IPS-18c (cell line): ENCODE measurements around the gene WDR33.
"Not testable (repeated sequence)": the region's sequence is repeated elsewhere in the genome, so short reads cannot be mapped to it uniquely, and the experiment has no call there.

ENCODE experiments used
- H3K4me3 ChIP-seq: 2 replicates; pipeline ENCODE4 v1.7.0; 2013; ENCODE audit warnings: low read depth, mild to moderate bottlenecking, low read length, moderate library complexity; ENCODE audit not compliant: insufficient read depth
- H3K9me3 ChIP-seq: one replicate; pipeline ENCODE4 v1.6.1; 2013; ENCODE audit warnings: mild to moderate bottlenecking, low read length, moderate library complexity; ENCODE audit not compliant: control insufficient read depth, insufficient read depth

The WDR33 gene

DNA sequence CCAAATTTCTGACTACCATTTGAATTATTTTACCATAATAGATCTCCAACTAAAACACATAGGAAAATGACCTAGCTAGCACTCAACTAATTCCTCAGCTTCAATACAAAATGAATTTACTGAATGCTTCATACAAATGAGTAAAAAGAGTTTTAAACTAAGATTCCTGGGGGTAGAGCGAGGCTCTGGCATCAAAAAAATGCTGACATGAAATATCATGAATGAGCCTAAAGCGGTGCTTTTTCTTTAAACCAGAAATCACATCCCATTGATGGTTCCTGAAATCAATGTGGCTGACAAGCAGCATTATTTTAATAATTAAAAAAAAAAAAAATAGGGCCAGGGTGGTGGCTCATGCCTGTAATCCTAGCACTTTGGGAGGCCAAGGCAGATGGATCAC is 32.1 kb downstream of the WDR33 start:
- H3K9me3 ChIP-seq, result no peaks in the 10 kb centered on the region
- H3K4me3 ChIP-seq, result no peak overlapping the region

DNA sequence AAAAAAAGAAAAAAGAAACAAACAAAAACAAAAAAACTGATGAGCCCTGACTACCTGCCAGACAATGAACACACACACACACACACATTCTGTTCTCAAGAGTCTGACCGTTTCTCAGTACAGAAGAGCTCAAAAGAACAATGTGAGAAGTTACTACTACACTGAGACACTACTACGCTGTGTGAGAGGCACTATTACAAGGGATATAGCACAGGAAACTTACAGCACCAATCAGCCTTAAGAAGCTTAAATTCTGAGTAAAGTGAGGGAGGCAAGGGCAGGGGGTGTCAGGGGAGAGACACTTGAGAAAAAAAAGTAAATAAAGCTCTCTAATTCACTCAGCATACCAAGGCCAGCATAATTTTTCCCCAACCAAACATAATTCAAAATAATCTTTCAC is 32.5 kb downstream of the WDR33 start:
- Histone ChIP-seq H3K9me3 (no peaks in the 10 kb centered on the region), H3K4me3 (no peak overlapping the region)

DNA sequence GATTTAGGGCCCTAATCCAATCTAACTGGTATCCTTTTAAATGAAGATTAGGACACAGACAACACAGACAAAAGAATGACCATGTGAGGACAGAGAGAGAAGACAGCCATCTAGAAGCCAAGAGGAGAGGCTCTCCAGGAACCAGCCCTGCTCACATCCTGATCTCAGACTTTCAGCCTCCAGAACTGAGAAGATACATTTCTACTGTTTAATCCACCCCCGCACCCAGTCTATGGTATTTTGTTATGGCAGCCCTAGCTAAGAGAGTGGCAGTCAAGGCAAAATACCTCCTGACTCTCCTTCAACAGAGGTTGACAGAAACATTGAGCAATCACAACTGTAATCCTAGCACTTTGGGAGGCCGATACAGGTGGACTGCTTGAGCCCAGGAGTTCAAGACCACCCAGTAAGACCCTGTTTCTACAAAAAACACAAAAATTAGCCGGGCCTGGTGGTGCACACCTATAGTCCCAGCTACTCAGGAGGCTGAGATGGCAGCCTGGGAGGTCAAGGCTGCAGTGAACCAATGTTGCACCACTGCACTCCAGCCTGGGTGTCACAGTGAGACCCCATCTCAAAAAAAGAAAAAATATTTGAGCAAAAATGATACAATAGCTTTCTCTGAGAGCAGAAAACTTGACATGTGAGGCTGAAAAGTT is 34.7 kb downstream of the WDR33 start:
- no peaks in the 10 kb centered on the region for H3K9me3 ChIP-seq
- H3K4me3 ChIP-seq, result no peak overlapping the region

DNA sequence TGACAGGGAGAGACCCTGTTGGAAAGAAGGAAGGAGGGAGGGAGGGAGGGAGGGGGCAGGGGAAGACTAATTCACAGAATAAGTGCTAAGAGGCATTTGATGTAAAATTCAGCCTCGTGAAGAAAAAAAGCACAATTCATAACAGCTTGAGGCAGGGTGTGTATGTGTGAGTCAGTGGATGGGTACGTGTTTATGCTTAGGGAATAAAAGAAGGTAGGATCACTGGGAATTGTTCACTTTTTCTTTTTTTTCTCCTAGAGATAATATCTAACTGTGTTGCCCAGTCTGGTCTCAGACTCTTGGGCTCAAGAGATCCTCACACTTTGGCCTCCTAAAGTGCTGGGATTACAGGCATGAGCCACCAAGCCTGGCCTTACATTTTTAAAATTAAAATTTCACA is 39.2 kb downstream of the WDR33 start:
- H3K4me3 ChIP-seq, result no peak overlapping the region
- H3K9me3 ChIP-seq, result no peaks in the 10 kb centered on the region

DNA sequence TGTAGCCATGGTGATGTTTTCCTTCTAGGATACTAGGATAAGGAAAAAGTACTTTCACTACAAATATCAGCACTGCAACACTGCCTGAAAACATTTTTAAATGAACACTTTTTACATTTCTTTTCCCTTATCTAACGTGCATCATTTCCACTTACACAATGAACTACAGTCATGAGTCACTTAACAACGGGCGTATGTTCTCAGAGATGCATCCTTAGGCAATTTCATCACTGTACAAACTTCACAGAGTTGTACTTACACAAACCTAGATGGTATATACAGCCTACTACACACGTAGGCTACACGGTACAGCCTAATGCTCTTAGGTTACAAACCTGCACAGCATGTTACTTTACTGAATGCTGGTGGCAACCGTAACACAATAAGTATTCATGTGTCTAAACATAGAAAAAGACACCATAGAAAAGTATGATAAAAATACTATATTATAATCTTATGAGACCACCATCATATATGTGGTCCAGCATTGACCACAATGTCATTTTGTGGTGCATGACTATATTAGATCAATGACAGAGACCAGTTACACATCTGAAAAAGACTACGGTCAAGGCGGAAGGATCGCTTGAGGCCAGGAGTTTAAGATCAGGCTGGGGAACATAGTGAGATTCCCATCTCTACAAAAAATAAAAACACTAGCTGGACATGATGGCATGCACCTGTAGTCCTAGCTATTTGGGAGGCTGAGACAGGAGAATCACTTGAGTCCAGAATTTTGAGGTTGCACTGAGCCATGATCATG is 39.8 kb downstream of the WDR33 start:
- no peaks in the 10 kb centered on the region for H3K9me3 ChIP-seq
- no peak overlapping the region for H3K4me3 ChIP-seq

DNA sequence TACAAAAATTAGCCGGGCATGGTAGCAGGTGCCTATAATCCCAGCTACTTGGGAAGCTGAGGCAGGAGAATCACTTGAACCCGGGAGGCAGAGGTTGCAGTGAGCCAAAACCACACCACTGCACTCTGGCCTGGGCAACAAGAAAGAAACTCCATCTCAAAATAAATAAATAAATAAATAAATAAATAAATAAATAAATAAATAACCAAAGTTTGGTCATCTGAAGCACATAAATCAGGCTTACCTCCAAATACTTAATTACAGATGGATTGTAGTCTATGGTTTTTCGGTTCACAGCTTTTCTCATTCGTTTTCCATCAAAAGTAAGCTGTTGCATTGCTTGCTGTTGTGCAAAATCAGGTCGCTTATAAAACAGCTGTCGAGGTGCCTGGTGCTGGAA is 40.4 kb downstream of the WDR33 start:
- H3K4me3 ChIP-seq, H3K9me3 ChIP-seq: not testable (repeated sequence)

DNA sequence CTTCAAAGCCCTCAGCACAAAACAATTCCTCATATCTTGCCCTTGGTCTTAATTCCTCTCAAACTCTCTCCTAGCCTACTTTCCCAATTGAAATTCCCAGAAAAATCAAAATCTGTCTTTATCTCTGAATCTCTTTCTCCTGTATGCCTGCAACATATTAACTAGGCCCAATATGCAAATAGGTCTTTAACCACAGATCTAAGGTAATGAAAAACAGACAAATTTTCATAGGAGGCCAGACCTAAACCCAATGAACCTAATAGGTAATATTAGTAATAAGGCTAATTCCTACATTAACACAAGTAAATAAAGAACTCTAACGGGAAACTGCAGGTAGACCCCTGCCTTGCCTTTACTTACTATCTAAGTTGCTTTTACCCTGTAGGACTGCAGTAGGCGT is 41.4 kb downstream of the WDR33 start:
- Histone ChIP-seq H3K4me3 (no peak overlapping the region), H3K9me3 (no peaks in the 10 kb centered on the region)

DNA sequence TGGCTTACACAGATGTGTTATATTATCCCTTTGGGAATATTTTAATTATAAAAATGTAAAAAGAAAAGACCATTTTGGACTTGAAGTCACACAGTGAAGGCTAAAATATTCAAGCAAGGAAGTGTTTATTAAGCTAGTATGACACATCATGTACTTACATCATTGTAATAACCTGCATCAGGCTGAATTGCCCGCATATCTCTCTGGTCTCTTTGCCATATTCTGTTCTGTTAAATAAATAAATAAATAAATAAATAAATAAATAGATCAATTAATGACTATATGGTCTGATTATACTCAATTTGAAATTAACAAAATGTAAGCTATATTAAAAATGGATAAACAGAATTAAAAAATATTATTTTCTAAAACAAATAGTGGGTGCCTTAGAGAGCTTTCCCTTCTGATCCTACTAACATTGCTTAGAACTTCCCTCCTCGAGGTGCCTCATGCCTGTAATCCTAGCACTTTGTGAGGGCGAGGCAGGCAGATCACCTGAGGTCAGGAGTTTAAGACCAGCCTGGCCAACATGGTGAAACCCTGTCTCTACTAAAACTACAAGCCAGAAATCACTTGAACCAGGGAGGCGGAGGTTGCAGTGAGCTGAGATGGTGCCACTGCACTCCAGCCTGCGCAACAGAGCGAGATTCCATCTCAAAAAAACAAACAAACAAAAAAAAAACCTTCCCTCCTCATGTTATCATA is 42.0 kb downstream of the WDR33 start:
- Histone ChIP-seq H3K9me3 (no peaks in the 10 kb centered on the region), H3K4me3 (no peak overlapping the region)

DNA sequence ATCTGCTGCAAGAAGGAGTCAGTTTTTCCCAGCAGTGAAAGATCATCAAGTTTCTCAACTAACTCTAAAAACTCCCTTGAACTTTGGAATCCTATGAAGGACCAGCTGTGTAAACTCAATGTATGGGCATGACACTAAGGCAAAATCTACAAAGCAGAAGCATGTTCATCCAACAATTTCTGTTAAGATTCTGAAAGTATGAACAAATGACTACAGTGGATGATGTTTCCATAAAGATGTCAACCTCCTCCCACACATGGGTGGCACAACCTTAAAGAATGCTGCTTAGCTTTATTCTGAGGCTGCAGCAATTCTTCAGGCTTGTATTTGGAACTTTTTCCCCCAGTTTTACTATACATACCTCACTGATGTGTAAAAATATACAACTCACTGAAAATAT is 47.2 kb downstream of the WDR33 start:
- no peak overlapping the region for H3K4me3 ChIP-seq
- no peaks in the 10 kb centered on the region for H3K9me3 ChIP-seq

DNA sequence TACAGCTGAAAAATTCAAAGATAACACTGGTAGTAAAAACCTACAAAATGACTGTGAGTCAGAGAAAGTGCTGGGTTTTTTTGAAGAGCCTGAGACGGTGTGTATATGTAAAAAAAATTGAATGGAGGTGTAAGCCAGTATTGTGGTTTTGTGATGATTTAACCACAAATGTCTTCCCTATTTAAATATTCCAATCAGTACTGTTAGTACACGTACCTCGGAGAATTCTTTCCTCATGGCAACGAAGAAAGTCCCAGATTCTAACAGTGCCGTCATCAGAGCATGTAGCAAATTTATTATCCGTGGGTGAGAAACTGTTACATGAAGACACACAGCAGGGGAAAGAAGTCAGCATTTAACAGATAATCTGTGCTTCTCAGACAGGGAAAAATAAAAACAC is 48.1 kb downstream of the WDR33 start:
- Histone ChIP-seq H3K9me3 (no peaks in the 10 kb centered on the region), H3K4me3 (no peak overlapping the region)

DNA sequence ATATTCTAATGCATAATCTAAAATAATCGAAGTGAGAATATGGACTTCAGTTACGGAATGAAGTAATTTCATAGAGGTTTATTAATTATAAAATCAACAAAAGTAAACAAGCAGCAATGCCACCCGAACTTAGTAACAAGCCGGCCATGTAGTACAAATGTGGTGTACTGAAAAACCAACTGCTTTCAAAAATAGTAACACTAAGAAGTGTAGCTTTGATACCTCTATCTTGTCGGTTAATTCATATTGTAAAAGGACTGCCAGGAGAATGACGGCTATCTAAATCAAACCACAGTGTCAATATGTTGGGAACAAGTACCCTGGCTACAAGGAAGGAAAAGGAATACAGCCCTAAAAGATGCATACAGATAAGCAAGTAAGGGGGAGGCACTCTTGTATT is 48.5 kb downstream of the WDR33 start:
- H3K9me3 ChIP-seq, result no peaks in the 10 kb centered on the region
- H3K4me3 ChIP-seq, result no peak overlapping the region

DNA sequence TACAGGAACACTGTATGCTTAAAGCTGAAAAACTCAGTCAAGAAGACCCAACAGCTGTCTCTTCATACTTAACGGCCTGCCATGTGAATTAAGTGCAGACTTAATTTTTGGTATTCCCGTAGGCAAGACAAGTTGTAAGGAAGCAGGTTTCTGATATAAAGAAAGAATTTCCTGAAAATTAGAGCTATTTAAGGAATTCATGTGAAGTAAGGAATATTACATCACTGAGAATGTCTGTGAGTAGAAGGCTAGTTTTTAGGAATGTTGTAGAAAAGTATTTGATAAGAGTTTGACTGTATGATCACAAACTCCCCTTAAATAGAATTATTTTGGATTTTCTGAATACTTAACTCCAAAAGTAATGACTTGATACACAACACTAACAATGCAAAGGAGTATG is 51.0 kb downstream of the WDR33 start:
- no peak overlapping the region for H3K4me3 ChIP-seq

DNA sequence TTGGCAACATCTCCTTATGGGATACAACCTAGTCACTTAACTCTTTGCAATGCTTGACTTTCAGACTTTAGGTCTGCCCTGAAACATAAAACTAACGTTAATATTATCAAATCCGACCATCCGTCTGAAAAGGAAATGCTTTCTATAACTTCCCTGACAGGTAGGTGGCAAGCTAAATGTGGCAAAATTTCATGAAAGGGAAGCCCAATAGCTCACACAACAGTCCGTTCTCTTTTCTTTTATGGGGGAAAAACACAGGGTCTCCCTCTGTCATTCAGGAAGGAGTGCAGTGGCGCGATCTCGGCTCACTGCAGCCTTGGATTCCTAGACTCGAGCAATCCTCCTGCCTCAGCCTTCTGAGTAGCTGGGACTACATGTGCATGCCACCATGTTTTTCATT is 56.8 kb downstream of the WDR33 start:
- Histone ChIP-seq H3K4me3 (no peak overlapping the region), H3K9me3 (no peaks in the 10 kb centered on the region)

More for the DNA sequence above, 51.0 kb downstream of the WDR33 start:
- no peaks in the 10 kb centered on the region for H3K9me3 ChIP-seq

DNA sequence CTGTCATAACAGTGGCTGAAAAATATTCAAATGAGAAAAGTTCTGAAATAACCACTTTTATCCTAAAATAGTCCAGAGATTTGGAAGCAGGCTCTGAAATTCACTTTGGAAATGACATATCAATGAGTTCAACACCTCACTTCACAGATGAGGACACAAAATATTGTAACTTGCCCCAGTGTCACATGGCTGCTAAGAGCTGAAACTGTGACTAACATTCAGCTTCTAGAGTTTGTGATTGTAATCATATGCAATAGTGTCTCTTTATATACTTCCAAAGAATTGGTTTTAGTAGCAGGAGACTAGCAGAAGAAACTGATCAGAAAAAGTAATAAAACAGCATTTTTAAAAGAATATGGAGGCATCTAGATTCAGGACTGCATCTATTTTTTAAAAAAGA is 57.6 kb downstream of the WDR33 start:
- Histone ChIP-seq H3K9me3 (no peaks in the 10 kb centered on the region), H3K4me3 (no peak overlapping the region)

DNA sequence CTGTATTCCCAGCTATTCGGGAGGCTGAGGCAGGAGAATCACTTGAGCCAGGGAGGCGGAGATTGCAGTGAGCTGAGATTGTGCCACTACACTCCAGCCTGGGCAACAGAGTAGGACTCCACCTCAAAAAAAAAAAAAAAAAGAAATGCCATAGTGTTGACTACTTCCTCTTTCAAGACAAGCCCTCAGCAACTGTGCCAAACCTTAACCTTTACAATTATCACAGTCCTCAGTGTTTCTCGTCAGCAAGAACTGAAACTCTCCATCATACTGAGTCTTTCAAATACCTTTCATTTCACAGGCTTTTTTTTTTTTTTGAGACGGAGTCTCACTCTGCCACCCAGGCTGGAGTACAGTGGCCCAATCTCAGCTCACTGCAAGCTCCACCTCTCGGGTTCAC is 61.4 kb downstream of the WDR33 start:
- H3K4me3 ChIP-seq, H3K9me3 ChIP-seq: not testable (repeated sequence)

DNA sequence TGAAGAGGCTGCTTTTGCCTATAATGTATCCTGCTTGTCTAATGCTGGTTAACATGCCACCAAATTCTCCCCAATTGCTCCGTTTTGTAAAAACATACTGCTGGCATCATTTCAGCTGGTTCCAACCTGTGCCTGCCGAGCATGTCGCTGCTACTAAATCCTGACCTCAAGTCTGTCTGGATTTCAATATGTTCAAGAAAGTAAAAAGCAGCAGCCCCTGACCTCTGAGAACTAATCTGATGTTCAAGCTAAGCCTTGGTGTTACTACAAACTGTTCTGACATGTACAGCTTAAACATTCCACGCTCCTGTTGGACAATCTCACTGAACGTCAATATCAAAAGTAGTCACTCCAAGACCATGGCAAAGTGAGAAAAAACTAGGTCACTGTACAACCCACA is 63.4 kb downstream of the WDR33 start:
- H3K4me3 ChIP-seq, result no peak overlapping the region

DNA sequence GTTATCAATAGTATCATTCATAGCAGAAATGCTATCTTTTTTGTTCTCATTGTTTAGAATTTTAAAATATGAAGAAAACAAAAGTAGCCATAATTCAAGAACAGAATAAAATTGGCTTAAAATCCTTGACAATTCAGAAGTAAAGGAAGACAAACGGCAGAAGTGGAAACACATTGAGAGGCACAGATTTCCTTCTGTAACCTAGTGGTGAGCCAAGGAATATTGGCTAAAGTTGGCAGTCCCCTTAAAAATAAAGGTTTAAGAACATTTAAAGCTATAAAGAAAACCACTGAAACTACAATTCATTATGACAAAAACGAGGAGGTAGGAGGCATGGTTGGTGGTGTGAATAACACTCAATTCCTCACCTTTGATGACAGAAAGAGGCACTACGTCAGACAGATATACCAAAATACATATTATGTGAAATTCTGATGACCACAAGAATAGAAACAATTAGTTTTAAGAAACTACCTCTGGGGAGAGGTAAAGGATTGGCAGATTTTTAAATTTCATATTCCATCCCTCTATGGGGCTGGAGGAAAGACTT is 67.4 kb downstream of the WDR33 start:
- no peaks in the 10 kb centered on the region for H3K9me3 ChIP-seq

More for the DNA sequence above, 63.4 kb downstream of the WDR33 start:
- H3K9me3 ChIP-seq, result no peaks in the 10 kb centered on the region

DNA sequence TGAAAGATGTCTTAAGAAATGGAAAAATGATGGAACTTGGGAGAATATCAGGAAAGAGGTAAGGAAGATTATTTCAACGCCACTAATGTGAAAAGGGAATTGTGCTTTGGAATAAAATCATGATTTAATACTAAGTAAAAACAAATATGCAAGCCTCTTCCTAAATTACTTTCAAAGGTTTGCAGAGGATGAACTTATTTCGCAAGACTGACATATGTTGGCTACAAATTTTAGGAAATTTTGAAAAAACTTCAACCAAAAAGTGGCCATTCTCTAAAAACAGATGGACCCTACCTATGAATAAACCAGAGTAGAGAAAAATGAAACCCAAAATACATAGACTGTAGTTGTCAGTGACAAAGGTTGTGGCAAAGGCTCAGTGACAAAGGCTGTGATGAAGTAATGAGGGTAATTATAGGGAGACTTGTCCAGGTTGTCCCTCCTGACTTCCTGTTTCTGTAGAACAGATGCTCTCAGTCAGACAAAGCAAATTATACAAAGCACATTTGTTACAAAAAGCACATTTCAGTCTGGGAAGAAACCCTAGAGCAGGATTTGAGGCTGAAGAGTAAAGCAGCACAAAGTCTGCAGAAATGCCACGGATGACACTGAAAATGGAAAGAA is 70.2 kb downstream of the WDR33 start:
- Histone ChIP-seq H3K9me3 (no peaks in the 10 kb centered on the region), H3K4me3 (no peak overlapping the region)

More for the DNA sequence above, 67.4 kb downstream of the WDR33 start:
- no peak overlapping the region for H3K4me3 ChIP-seq
